OCI-LY3 (cell line): ENCODE data around the gene TRIM61.

Source experiments
- EZH2phosphoT487 ChIP-seq: fragments of 200-600 bp; shearing (Covaris generic); IDR thresholded peaks from 2 replicates; pipeline ENCODE4 v1.6.1; 2018; ENCODE audit warnings: antibody characterized with exemption, mixed run types, low read depth
- TF ChIP-seq, protein P1 (sequence below): fragments of 200-600, 300-600 bp; sonication (generic); IDR thresholded peaks from 2 replicates; pipeline ENCODE4 v1.5.1; 2014; ENCODE audit warnings: antibody characterized with exemption, low read length, low read depth

DNA sequence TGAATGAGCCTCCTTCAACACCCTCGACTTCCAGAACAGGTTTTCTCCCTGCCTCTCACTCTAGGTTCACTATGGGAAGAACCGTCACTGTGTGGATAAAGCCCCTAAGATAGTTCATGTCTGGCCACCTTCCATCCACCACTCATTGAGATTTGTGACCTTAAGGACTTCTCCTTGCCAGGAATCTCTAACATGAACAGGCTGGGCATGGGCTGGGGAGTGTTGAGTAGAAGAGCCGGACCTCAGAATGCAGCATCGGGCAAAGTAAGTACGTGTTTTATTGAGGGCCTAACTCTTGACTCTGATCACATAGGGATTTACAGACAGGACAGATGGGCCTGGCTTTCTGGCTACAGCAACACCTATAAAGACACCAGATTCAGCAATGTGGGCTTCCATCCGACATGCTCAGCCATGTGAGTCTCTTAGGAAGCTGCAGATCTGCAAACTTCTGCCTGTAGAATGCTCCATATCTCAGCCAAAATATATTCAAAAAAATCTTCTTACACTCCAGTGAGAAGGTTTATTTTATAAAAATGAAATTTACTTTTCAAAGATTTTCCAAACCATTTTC lies 28.0 kb upstream of the TRIM61 start:
- TF ChIP-seq, protein P1, sequence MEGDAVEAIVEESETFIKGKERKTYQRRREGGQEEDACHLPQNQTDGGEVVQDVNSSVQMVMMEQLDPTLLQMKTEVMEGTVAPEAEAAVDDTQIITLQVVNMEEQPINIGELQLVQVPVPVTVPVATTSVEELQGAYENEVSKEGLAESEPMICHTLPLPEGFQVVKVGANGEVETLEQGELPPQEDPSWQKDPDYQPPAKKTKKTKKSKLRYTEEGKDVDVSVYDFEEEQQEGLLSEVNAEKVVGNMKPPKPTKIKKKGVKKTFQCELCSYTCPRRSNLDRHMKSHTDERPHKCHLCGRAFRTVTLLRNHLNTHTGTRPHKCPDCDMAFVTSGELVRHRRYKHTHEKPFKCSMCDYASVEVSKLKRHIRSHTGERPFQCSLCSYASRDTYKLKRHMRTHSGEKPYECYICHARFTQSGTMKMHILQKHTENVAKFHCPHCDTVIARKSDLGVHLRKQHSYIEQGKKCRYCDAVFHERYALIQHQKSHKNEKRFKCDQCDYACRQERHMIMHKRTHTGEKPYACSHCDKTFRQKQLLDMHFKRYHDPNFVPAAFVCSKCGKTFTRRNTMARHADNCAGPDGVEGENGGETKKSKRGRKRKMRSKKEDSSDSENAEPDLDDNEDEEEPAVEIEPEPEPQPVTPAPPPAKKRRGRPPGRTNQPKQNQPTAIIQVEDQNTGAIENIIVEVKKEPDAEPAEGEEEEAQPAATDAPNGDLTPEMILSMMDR = no peak
- TF ChIP-seq EZH2phosphoT487 = no peak
